LHCN-M2 (cell line): ENCODE data around the gene LSAMP. TPM values are rescaled to one million over a fixed set of nuclear protein-coding genes. Genes with fewer than 3 reads are reported as not detected.

Source experiments
- DNase-seq: peaks from one replicate; pipeline ENCODE4 v3.0.0-alpha.2; 2012; ENCODE audit warnings: low read depth
- total RNA-seq: library from RNA; depleted of rRNA; stranded (reverse); fragments of >200 nt; gene quantifications from 2 replicates; pipeline ENCODE4 v1.2.3, GENCODE V29; 2014

Gene LSAMP
- total RNA-seq, 1 experiment from 2014 or later = not detected

GRCh38 chr3:115898656-115899410 is 546.5 kb downstream of the LSAMP start:
- DNase-seq = no peak

GRCh38 chr3:115891006-115891636 is 554.2 kb downstream of the LSAMP start:
- DNase-seq = no peak

GRCh38 chr3:115890579-115890978 is 554.7 kb downstream of the LSAMP start:
- DNase-seq = no peak

GRCh38 chr3:115885621-115886020 is 559.7 kb downstream of the LSAMP start:
- DNase-seq = peak; percentile 31

- DNase-seq = no peak
Measured at GRCh38 chr3:115877615-115877899, 567.7 kb downstream of the LSAMP start.

- no peak for DNase-seq
Measured at GRCh38 chr3:115876876-115877614, 568.2 kb downstream of the LSAMP start.

- no peak for DNase-seq
Measured at GRCh38 chr3:115875460-115875859, 569.8 kb downstream of the LSAMP start.

- DNase-seq = no peak
Measured at GRCh38 chr3:115871735-115872134, 573.6 kb downstream of the LSAMP start.

- no peak for DNase-seq
Measured at GRCh38 chr3:115864911-115865310, 580.4 kb downstream of the LSAMP start.

GRCh38 chr3:115862849-115863248 is 582.4 kb downstream of the LSAMP start:
- DNase-seq = no peak

- DNase-seq = peak; percentile 12
Measured at GRCh38 chr3:115862099-115862498, 583.2 kb downstream of the LSAMP start.

- no peak for DNase-seq
Measured at GRCh38 chr3:115861166-115861733, 584.0 kb downstream of the LSAMP start.

- no peak for DNase-seq
Measured at GRCh38 chr3:115860766-115861165, 584.5 kb downstream of the LSAMP start.

GRCh38 chr3:115859002-115859807 is 586.1 kb downstream of the LSAMP start:
- no peak for DNase-seq

- DNase-seq = no peak
Measured at GRCh38 chr3:115857518-115858136, 587.7 kb downstream of the LSAMP start.

- peak; percentile 12 for DNase-seq
Measured at GRCh38 chr3:115855911-115856310, 589.4 kb downstream of the LSAMP start.

- no peak for DNase-seq
Measured at GRCh38 chr3:115853104-115853503, 592.2 kb downstream of the LSAMP start.

GRCh38 chr3:115852278-115852677 is 593.0 kb downstream of the LSAMP start:
- DNase-seq = no peak

- no peak for DNase-seq
Measured at GRCh38 chr3:115851571-115851970, 593.7 kb downstream of the LSAMP start.

- no peak for DNase-seq
Measured at GRCh38 chr3:115848641-115849040, 596.6 kb downstream of the LSAMP start.

- DNase-seq = no peak
Measured at GRCh38 chr3:115845986-115846385, 599.3 kb downstream of the LSAMP start.
